Hematopoietic multipotent progenitor cell treated with erythropoietin and hydrocortisone succinate and interleukin-3 and kit ligand, for 17 days (in vitro differentiated cells): Measurements from ENCODE around the gene ZBED1.
"Not testable (repeated sequence)": the region's sequence is repeated elsewhere in the genome, so short reads cannot be mapped to it uniquely, and the experiment has no call there.

ENCODE experiments used
- DNase-seq: peaks from one replicate; pipeline ENCODE4 v3.0.0-alpha.2; 2015; ENCODE audit warnings: low spot score

The ZBED1 gene

GRCh38 chrX:2474280-2474962, 26.4 kb downstream of the ZBED1 start:
- DNase-seq: no peak

DNA sequence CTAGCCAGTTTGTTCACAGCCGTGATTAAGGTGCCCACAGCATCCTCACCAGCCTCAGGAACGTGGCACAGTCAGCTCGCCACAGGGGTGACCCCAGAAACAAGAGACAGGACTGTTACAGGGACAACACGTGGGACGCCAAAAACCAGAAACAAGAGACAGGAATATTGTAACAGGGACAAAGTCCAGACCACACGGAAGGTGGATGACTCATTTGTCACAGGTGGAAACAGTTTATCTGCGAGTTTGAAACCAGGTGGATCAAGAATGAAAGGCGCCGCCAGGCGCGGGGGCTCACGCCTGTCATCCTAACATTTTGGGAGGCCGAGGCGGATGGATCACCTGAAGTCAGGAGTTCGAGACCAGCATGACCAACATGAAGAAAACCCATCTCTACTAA, 27.7 kb downstream of the ZBED1 start:
- not testable (repeated sequence) for DNase-seq

DNA sequence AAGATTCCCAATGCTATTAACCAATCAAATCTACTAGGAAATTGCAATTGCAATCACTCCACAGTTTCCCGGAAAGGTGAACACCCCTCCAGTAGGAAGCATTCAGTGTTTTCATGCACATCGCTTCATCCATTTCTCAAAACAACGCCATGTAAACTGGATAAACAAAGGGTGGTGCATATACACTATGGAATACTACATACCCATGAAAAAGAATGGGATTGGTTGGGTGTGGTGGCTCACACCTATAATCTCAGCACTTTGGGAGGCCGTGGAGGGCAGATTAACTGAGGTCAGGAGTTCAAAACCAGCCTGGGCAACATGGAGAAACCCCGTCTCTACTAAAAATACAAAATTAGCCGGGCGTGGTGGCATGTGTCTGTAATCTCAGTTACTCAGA, 29.1 kb downstream of the ZBED1 start:
- no peak for DNase-seq

DNA sequence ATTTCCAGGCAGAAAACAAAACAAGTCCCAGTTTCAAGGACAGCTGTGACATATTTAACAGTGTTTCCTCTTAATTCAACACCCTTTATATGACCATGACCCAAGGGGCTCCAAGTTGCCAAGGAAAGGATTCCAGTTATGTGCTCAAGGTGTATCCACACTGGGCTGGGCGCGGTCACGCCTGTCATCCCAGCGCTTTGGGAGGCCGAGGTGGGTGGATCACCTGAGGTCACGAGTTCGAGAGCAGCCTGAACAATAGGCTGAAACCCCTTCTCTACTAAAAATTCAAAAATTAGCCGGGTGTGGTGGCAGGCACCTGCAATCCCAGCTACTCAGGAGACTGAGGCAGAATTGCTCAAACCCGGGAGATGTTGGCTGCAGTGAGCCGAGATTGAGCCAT, 29.6 kb downstream of the ZBED1 start:
- not testable (repeated sequence) for DNase-seq

DNA sequence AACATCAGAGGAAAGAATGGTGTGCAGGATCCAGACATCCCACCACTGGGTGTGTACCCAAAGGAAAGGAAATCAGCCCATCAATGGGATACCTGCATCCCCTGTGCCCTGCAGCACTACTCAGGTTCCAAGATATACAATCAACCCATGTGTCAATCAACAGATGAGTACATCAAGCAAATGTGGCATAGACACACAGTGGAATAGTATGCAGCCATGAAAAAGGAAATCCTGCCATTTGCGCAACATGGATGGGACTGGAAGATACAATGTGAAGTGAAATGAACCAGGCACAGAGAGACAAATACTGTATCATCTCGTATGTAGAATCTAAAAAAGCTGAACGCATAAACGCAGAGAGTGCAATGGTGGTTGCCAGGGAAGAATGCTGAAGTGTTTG, 30.9 kb downstream of the ZBED1 start:
- DNase-seq: not testable (repeated sequence)

DNA sequence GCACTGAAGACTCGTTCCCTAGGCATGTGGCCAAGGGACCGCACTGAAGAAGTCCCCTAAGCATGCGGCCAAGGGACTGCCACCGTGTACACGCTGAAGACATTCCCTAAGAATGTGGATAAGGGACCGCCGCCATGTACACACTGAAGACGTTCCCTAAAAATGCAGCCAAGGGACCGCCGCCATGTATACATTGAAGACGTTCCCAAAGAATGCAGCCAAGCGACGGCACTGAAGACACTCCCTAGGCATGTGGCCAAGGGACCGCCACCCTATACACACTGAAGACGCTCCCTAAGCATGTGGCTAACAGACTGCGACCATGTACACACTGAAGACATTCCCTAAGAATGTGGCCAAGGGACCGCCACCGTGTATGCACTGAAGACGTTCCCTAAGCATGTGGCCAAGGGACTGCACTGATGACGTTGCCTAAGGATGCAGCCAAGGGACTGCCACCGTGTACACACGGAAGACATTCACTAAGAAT, 31.5 kb downstream of the ZBED1 start:
- DNase-seq: no peak

GRCh38 chrX:2468261-2469195, 32.2 kb downstream of the ZBED1 start:
- DNase-seq: no peak

DNA sequence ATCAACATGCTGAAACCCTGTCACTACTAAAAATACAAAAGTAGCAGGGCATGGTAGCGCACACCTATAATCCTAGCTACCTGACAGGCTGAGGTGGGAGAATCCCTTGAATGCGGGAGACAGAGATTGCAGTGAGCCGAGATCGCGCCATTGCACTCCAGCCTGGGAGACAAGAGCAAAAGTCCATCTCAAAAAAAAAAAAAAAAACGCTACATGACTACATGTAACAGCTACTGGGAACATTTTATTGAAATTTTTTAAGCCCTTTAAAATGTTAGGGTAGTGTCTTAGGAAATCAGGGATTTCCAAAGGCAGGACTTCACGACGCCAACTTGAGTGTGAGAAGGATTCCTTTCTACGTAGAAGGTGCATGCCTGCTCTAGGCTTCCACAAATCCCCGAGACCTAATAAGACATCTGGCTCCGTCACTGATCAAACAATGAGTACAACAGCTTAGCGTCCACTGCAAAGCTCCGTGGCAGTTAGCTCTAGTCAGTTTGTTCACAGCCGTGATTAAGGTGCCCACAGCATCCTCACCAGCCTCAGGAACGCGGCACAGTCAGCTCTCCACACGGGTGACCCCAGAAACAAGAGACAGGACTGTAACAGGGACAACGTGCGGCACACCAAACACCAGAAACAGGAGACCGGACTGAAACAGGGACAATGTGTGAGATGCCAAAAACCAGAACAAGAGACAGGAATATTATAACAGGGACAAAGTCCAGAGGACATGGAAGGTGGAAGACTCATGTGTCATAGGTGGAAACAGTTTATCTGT, 33.7 kb downstream of the ZBED1 start:
- no peak for DNase-seq

- no peak for DNase-seq
These were observed 36.1 kb downstream of the ZBED1 start for GRCh38 chrX:2464677-2465166.

GRCh38 chrX:2463973-2464676, 36.7 kb downstream of the ZBED1 start:
- DNase-seq: no peak

DNA sequence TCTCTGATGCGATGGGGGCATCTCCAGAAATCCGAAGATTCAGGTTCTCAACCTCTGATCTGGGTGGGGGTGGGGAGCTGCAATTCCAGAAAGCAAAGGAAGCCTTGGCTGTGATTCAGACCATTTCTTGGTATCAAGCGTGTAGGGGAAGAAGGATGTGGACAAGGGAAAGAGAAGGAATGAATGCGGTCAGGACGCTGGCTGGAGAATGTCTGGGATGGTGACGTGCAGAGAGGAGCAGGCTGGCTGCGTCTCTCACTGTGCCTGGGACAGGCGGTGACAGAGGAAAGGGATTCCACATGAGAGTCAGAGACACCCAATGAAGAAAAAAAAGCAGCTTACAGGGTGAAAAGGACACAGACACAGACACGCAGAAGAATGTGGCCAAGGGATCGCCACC, 37.3 kb downstream of the ZBED1 start:
- not testable (repeated sequence) for DNase-seq

DNA sequence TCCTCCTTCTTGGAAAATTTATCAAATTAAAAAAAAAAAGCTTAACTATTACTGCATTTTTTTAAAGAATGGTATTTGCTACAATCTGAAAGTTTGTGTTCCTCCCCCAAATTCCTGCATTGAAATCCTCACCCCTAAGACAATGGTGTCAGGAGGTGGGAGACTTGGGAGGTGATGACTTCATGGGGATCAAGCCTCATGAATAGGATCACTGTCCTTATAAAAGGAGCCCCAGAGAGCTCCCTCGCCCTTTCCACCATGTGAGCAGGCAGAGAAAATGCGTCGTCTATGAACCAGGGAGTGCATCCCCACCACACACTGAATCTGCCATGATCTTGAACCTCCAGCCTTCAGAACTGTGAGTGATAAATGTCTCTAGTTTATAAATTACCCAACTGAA, 38.0 kb downstream of the ZBED1 start:
- no peak for DNase-seq

GRCh38 chrX:2462074-2462473, 38.7 kb downstream of the ZBED1 start:
- no peak for DNase-seq

DNA sequence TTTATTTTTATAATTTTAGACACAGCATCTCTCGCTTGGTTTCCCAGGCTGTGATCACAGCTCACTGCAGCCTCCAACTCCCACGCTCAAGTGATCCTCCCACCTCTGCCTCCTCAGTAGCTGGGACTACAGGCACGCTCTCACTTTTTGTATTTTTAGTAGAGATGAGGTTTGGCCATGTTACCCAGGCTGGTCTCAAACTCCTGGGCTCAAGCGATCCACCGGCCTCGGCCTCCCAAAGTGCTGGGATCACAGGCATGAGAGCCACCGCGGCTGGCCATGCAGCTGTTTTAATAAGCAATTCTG, 39.1 kb downstream of the ZBED1 start:
- no peak for DNase-seq

DNA sequence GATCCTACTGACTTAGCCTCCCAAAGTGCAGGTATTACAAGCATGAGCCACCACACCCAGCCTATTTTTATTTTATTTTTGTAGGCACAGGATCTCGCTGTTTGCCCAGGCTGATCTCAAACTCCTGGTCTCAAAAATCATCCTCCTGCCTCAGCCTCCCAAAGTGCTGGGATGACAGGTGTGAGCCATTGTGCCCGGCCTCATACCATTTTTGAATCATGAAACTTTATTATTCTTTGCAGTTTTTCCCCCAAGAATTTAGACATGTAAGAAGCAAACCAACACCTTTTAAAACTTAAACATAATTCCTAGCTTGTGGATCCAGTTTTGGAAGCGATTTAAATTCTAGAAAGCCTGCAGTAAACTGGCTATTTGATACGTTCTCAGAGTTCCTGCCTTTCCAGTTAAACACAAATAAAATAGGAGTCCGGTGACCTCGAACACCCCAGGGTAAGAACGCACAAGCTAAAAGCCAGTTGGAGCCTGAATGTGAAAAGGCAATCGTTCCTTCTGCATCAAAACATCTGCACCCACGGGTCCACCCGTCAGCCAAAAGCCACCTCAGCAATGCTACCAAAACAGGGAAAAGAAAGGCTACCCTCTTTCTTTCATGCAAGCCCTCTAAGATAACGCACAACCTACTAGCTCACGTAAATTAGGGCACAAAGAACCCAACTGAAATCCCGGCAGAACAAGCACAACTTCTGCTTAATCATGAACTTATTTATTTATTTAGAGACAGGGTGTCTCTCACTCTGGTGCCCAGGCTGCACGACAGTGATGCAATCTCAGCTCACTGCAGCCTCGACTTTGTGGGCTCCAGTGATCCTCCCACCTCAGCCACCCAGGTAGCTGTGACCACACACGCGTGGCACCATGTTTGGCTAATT, 39.7 kb downstream of the ZBED1 start:
- not testable (repeated sequence) for DNase-seq

GRCh38 chrX:2460048-2460447, 40.7 kb downstream of the ZBED1 start:
- DNase-seq: not testable (repeated sequence)

DNA sequence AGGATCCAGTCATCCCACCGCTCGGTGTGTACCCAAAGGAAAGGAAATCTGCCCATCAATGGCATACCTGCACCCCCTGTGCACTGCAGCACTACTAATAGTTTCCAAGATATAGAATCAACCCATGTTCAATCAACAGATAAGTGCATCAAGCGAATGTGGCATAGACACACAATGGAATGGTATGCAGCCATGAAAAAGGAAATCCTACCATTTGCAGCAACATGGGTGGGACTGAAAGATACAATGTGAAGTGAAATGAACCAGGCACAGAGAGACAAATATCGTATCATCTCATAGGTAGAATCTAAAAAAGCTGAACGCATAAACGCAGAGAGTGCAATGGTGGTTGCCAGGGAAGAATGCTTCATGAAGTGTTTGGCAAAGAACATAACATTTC, 42.5 kb downstream of the ZBED1 start:
- no peak for DNase-seq

DNA sequence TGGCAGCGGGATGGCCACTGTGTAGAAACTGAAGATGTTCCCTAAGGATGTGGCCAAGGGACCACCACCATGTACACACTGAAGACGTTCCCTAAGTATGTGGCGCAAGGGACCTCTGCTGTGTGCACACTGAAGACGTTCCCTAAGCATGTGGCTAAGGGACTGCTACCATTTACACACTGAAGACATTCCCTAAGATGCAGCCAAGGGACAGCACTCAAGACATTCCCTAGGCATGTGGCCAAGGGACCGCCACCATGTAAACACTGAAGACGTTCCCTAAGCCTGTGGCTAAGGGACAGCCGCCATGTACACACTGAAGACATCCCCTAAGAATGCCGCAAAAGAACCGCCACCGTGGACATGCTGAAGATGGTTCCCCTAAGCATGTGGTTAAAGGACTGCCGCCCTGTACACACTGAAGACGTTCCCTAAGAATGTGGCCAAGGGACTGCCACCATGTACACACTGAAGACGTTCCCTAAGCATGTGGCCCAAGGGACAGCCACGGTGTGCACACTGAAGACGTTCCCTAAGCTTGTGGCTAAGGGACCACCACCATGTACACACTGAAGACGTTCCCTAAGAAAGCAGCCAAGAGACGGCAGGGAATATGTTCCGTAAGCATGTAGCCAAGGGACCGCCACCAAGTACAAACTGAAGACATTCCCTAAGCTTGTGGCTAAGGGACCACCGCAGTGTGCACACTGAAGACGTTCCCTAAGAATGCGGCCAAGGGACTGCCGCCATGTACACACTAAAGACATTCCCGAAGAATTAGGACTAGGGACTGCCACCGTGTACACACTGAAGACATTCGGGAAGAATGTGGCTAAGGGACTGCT, 43.3 kb downstream of the ZBED1 start:
- DNase-seq: no peak

GRCh38 chrX:2456091-2456490, 44.7 kb downstream of the ZBED1 start:
- not testable (repeated sequence) for DNase-seq

- DNase-seq: not testable (repeated sequence)
These were observed 46.2 kb downstream of the ZBED1 start for GRCh38 chrX:2454620-2455019.
